Tibial nerve (tissue), 4 donors: ENCODE measurements around the gene CD70. TPM values are rescaled to one million over a fixed set of nuclear protein-coding genes. Genes with fewer than 3 reads are reported as not detected.
"Not testable (repeated sequence)": the region's sequence is repeated elsewhere in the genome, so short reads cannot be mapped to it uniquely, and the experiment has no call there.

Experiments used
- DNase-seq, 2 donors: peaks; one replicate each; pipeline ENCODE4 v3.0.0-alpha.2; 2019; ENCODE audit warnings: low spot score in 2 of 2
- H3K27ac ChIP-seq, 4 donors: fragments of 200-600 bp; sonication (generic) in 3 of 4; one replicate each; pipeline ENCODE4 v1.5.1; 2017 to 2019; ENCODE audit warnings: mild to moderate bottlenecking in 1 of 4
- H3K27me3 ChIP-seq, 2 donors: fragments of 200-600 bp; sonication (generic) in 1 of 2; one replicate each; pipeline versions ENCODE4 v1.5.1 to v1.6.0; 2017 to 2019
- H3K36me3 ChIP-seq, 3 donors: fragments of 200-600 bp; sonication (generic); one replicate each; pipeline ENCODE4 v1.5.1; 2018 to 2019
- H3K4me1 ChIP-seq, 4 donors: fragments of 200-600 bp; sonication (generic) in 3 of 4; one replicate each; pipeline ENCODE4 v1.5.1; 2017 to 2019
- H3K4me3 ChIP-seq, 4 donors: fragments of 200-600 bp; sonication (generic) in 3 of 4; one replicate each; pipeline ENCODE4 v1.5.1; 2017 to 2019; ENCODE audit warnings: mild to moderate bottlenecking in 1 of 4, moderate library complexity in 1 of 4
- H3K9me3 ChIP-seq, 4 donors: fragments of 200-600 bp; sonication (generic) in 3 of 4; one replicate each; pipeline ENCODE4 v1.5.1; 2017 to 2019
- EP300 ChIP-seq, 2 donors: sonication (generic); formaldehyde crosslinking; IDR thresholded peaks; one replicate each; pipeline ENCODE4 v1.6.1; 2017; ENCODE audit warnings: antibody characterized with exemption in 2 of 2, mild to moderate bottlenecking in 1 of 2
- POLR2A ChIP-seq, 2 donors: fragments of 450-650 bp; IDR thresholded peaks; one replicate each; pipeline ENCODE4 v1.6.1; 2017; ENCODE audit warnings: antibody characterized with exemption in 2 of 2, mild to moderate bottlenecking in 2 of 2, moderate library complexity in 2 of 2
- WGBS, 2 donors: methylation state at CpG; one replicate each; pipeline ENCODE4 v1.1.5; 2018; 5-methylcytosine and 5-hydroxymethylcytosine counted together
- total RNA-seq, 4 donors: library from RNA; depleted of rRNA; stranded (reverse); fragments of >200 nt; gene quantifications; one replicate each; pipeline ENCODE4 v1.1.0, GENCODE V29; 2016
- TF ChIP-seq, protein P1 (sequence below), 5 experiments: fragments of 200-600 bp in 3 of 5; fragments of 450-650 bp in 2 of 5; sonication (generic) in 3 of 5; IDR thresholded peaks; one replicate each; pipeline ENCODE4 v1.5.1; 2016 to 2019; ENCODE audit warnings: antibody characterized with exemption in 5 of 5, mild to moderate bottlenecking in 3 of 5, moderate library complexity in 2 of 5

The CD70 gene
- total RNA-seq, 4 donors from 2014 or later = 0.87 TPM; not detected in 3

DNA sequence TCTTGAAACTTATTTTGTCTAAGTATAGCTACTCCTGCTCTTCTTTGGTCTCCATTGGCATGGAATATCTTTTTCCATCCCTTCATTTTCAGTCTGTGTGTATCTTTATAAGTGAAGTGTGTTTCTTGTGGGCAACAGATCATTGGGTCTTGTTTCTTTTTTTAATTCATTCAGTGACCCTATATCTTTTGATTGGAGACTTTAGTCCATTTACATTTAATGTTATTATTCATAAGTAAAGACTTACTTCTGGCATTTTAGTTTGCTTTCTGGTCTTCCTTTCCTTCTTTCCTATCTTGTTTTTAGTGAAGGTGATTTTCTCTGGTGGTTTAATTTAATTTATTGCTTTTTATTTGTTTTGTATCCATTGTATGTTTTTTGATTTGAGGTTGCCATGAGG lies 19.8 kb downstream of the CD70 start:
- H3K4me1 ChIP-seq = no peaks in the 10 kb centered on the region
- H3K27ac ChIP-seq = no peak overlapping the region
- TF ChIP-seq POLR2A (IDR thresholded peaks at IDR 0.05) (no peak), EP300 (IDR thresholded peaks at IDR 0.05) (no peak)
- TF ChIP-seq, protein P1, sequence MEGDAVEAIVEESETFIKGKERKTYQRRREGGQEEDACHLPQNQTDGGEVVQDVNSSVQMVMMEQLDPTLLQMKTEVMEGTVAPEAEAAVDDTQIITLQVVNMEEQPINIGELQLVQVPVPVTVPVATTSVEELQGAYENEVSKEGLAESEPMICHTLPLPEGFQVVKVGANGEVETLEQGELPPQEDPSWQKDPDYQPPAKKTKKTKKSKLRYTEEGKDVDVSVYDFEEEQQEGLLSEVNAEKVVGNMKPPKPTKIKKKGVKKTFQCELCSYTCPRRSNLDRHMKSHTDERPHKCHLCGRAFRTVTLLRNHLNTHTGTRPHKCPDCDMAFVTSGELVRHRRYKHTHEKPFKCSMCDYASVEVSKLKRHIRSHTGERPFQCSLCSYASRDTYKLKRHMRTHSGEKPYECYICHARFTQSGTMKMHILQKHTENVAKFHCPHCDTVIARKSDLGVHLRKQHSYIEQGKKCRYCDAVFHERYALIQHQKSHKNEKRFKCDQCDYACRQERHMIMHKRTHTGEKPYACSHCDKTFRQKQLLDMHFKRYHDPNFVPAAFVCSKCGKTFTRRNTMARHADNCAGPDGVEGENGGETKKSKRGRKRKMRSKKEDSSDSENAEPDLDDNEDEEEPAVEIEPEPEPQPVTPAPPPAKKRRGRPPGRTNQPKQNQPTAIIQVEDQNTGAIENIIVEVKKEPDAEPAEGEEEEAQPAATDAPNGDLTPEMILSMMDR (IDR thresholded peaks at IDR 0.05) = no peak
- H3K9me3 ChIP-seq = peaks cover 0 to 12% (median 0%) of the 10 kb centered on the region in 4 donors
- H3K27me3 ChIP-seq = no peaks in the 10 kb centered on the region
- no peak for DNase-seq
- H3K36me3 ChIP-seq = no peaks in the 10 kb centered on the region
- no peak overlapping the region for H3K4me3 ChIP-seq

- 75 to 83% methylated on average over 3 of the region's 3 CpGs for WGBS, 2 donors
Measured at GRCh38 chr19:6570764-6571163, 20.2 kb downstream of the CD70 start.

GRCh38 chr19:6568816-6569215 lies 22.1 kb downstream of the CD70 start:
- Histone ChIP-seq H3K27ac (no peak overlapping the region), H3K9me3 (peaks cover 0 to 23% (median 0%) of the 10 kb centered on the region in 4 donors), H3K27me3 (no peaks in the 10 kb centered on the region), H3K4me1 (no peaks in the 10 kb centered on the region), H3K36me3 (no peaks in the 10 kb centered on the region), H3K4me3 (no peak overlapping the region)
- no peak for DNase-seq
- TF ChIP-seq, protein P1 (IDR thresholded peaks at IDR 0.05) = no peak
- no peak for TF ChIP-seq EP300 (IDR thresholded peaks at IDR 0.05)
- TF ChIP-seq POLR2A (IDR thresholded peaks at IDR 0.05) = no peak
- 46 to 62% methylated on average over 3 of the region's 3 CpGs for WGBS, 2 donors

More at GRCh38 chr19:6570764-6571163, 20.2 kb downstream of the CD70 start:
- Histone ChIP-seq H3K4me1 (no peaks in the 10 kb centered on the region), H3K27me3 (no peaks in the 10 kb centered on the region), H3K9me3 (peaks cover 0 to 12% (median 0%) of the 10 kb centered on the region in 4 donors), H3K4me3 (no peak overlapping the region), H3K36me3 (no peaks in the 10 kb centered on the region), H3K27ac (no peak overlapping the region)
- DNase-seq = no peak
- no peak for TF ChIP-seq POLR2A (IDR thresholded peaks at IDR 0.05)
- TF ChIP-seq, protein P1 (IDR thresholded peaks at IDR 0.05) = no peak
- TF ChIP-seq EP300 (IDR thresholded peaks at IDR 0.05) = no peak

GRCh38 chr19:6568010-6568526 lies 22.9 kb downstream of the CD70 start:
- no peak for DNase-seq
- WGBS, 2 donors = 64 to 65% methylated on average over 8 of the region's 8 CpGs
- Histone ChIP-seq H3K27me3 (no peaks in the 10 kb centered on the region), H3K4me3 (no peak overlapping the region), H3K36me3 (no peaks in the 10 kb centered on the region), H3K4me1 (no peaks in the 10 kb centered on the region), H3K27ac (no peak overlapping the region), H3K9me3 (peaks cover 0 to 26% (median 0%) of the 10 kb centered on the region in 4 donors)
- TF ChIP-seq, protein P1 (IDR thresholded peaks at IDR 0.05) = no peak
- TF ChIP-seq POLR2A (IDR thresholded peaks at IDR 0.05) (no peak), EP300 (IDR thresholded peaks at IDR 0.05) (no peak)

DNA sequence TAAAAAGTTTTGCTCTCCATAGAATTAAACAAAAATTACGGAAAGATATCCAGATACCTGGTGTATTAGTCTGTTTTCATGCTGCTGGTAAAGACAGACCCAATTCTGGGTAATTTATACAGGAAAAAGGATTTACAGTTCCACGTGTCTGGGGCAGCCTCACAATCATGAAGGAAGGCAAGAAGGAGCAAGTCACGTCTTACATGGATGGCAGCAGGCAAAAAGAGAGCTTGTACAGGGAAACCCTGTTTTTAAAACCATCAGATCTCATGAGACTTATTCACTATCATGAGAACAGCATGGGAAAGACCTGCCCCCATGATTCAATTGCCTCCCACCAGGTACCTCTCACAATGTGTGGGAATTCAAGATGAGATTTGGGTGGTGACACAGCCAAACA lies 24.2 kb downstream of the CD70 start:
- peaks cover 0 to 22% (median 0%) of the 10 kb centered on the region in 4 donors for H3K9me3 ChIP-seq
- H3K4me1 ChIP-seq, H3K4me3 ChIP-seq, H3K27ac ChIP-seq, H3K27me3 ChIP-seq, DNase-seq, H3K36me3 ChIP-seq: not testable (repeated sequence)
- WGBS, 2 donors = 58 to 68% methylated on average over 3 of the region's 3 CpGs

- no peak overlapping the region for H3K4me3 ChIP-seq
- no peak overlapping the region for H3K27ac ChIP-seq
- H3K9me3 ChIP-seq = peaks cover 0 to 14% (median 0%) of the 10 kb centered on the region in 4 donors
- DNase-seq = no peak
- no peaks in the 10 kb centered on the region for H3K36me3 ChIP-seq
- 63 to 65% methylated on average over 2 of the region's 2 CpGs for WGBS, 2 donors
- H3K27me3 ChIP-seq = no peaks in the 10 kb centered on the region
- no peak for TF ChIP-seq EP300 (IDR thresholded peaks at IDR 0.05)
- TF ChIP-seq, protein P1 (IDR thresholded peaks at IDR 0.05) = no peak
- no peak for TF ChIP-seq POLR2A (IDR thresholded peaks at IDR 0.05)
- no peaks in the 10 kb centered on the region for H3K4me1 ChIP-seq
Measured at GRCh38 chr19:6564393-6564792, 26.6 kb downstream of the CD70 start.

DNA sequence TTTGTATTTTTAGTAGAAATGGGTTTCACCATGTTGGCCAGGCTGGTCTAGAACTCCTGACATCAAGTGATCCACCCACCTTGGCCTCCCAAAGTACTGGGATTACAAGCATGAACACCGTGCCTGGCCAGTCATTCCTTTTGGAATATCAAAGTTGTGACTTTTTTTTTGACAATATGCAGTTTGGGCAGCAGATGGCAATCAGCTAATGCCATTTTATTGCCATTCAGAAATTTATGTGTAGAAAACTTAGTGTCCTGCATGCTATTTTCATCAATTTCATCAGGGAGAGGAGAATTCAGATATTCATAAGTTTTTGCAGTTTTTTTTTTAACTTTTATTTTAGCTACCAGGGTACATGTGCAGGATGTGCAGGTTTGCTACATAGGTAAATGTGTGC lies 28.5 kb downstream of the CD70 start:
- not testable (repeated sequence) for H3K4me3 ChIP-seq, DNase-seq, H3K27ac ChIP-seq, H3K4me1 ChIP-seq, H3K27me3 ChIP-seq, H3K36me3 ChIP-seq
- 44 to 59% methylated on average over 1 of the region's 1 CpG for WGBS, 2 donors
- peaks cover 0 to 14% (median 0%) of the 10 kb centered on the region in 4 donors for H3K9me3 ChIP-seq
